K562 (cell line): ENCODE results near the gene ZNF219. TPM values are rescaled to one million over a fixed set of nuclear protein-coding genes. Genes with fewer than 3 reads are reported as not detected.

Source experiments
- ARID2 ChIP-seq: fragments of 450-650 bp; IDR thresholded peaks from 2 replicates; pipeline ENCODE4 v1.6.1; 2017; ENCODE audit warnings: antibody characterized with exemption, mild to moderate bottlenecking
- BCOR ChIP-seq: fragments of 450-650 bp; IDR thresholded peaks from 2 replicates; pipeline ENCODE4 v1.6.1; 2016
- C11orf30 ChIP-seq: fragments of 450-650 bp; IDR thresholded peaks from 2 replicates; pipeline ENCODE4 v1.6.1; 2016; ENCODE audit warnings: low read depth, mild to moderate bottlenecking
- EP300 ChIP-seq: IDR thresholded peaks from 2 replicates; pipeline ENCODE4 v1.6.1; 2012; ENCODE audit warnings: low read length, improper control_type of control experiment
- ESRRB ChIP-seq: fragments of 250-450 bp; sonication (Bioruptor Pico); IDR thresholded peaks from 2 replicates; pipeline ENCODE4 v1.5.0; 2020; ENCODE audit warnings: mild to moderate bottlenecking, moderate library complexity, borderline replicate concordance
- FOXP1 ChIP-seq: sonication (generic); formaldehyde crosslinking; IDR thresholded peaks from 2 replicates; pipeline ENCODE4 v1.8.0; 2022; ENCODE audit warnings: mild to moderate bottlenecking, missing genetic modification reagents
- GATAD2B ChIP-seq: fragments of 450-650 bp; IDR thresholded peaks from 2 replicates; pipeline ENCODE4 v1.6.1; 2017; ENCODE audit warnings: mild to moderate bottlenecking, borderline replicate concordance
- HDAC3 ChIP-seq: fragments of 450-650 bp; IDR thresholded peaks from 2 replicates; pipeline ENCODE4 v1.6.1; 2018; ENCODE audit warnings: borderline replicate concordance, mild to moderate bottlenecking, moderate library complexity; ENCODE audit not compliant: partially characterized antibody
- ID3 ChIP-seq, 2 experiments: fragments of 250-450 bp in 1 of 2; fragments of 450-650 bp in 1 of 2; sonication (Bioruptor Pico) in 1 of 2; IDR thresholded peaks; 2 replicates each; pipeline versions ENCODE4 v1.6.1 to v1.8.0; 2016 to 2021; ENCODE audit warnings: mild to moderate bottlenecking in 2 of 2, moderate library complexity in 2 of 2, missing compliant biosample characterization in 1 of 2, missing genetic modification characterization in 1 of 2
- OTX1 ChIP-seq: fragments of 450-650 bp; formaldehyde crosslinking; IDR thresholded peaks from 2 replicates; pipeline ENCODE4 v1.4.0; 2022; ENCODE audit warnings: mild to moderate bottlenecking
- POLR2A ChIP-seq: fragments of 450-650 bp; conservative IDR thresholded peaks from 2 replicates; pipeline ENCODE4 v1.6.1; 2016
- SAFB ChIP-seq: fragments of 200-400 bp; formaldehyde crosslinking; IDR thresholded peaks from 2 replicates; pipeline ENCODE4 v1.6.1; 2017; ENCODE audit warnings: low read depth, low read length, borderline replicate concordance
- SIRT6 ChIP-seq: IDR thresholded peaks from one replicate; pipeline ENCODE4 v1.6.1; 2012; ENCODE audit warnings: low read depth, mild to moderate bottlenecking, control low read depth, inconsistent platforms, low read length, moderate library complexity
- STAG1 ChIP-seq: sonication (generic); formaldehyde crosslinking; IDR thresholded peaks from 2 replicates; pipeline ENCODE4 v1.5.0; 2020; ENCODE audit warnings: missing genetic modification reagents, borderline replicate concordance
- TCF15 ChIP-seq: fragments of 250-450 bp; sonication (Bioruptor Pico); IDR thresholded peaks from 2 replicates; pipeline ENCODE4 v1.8.0; 2022; ENCODE audit warnings: moderate library complexity, mild to moderate bottlenecking, inconsistent platforms
- ZBTB17 ChIP-seq: fragments of 450-650 bp; formaldehyde crosslinking; IDR thresholded peaks from 2 replicates; pipeline ENCODE4 v1.4.0; 2020; ENCODE audit warnings: mild to moderate bottlenecking
- ZC3H11A ChIP-seq: IDR thresholded peaks from 2 replicates; pipeline ENCODE4 v1.6.1; 2012; ENCODE audit warnings: low read depth, low read length, improper control_type of control experiment
- ZNF197 ChIP-seq: fragments of 200-800 bp; sonication (Bioruptor generic); IDR thresholded peaks from 2 replicates; pipeline ENCODE4 v1.6.1; 2016; ENCODE audit warnings: low read depth, missing genetic modification characterization, missing compliant biosample characterization
- ZNF3 ChIP-seq: fragments of 250-450 bp; sonication (Bioruptor Pico); IDR thresholded peaks from 2 replicates; pipeline ENCODE4 v1.5.0; 2021; ENCODE audit warnings: mild to moderate bottlenecking, moderate library complexity
- ZNF347 ChIP-seq: fragments of 450-650 bp; formaldehyde crosslinking; IDR thresholded peaks from 2 replicates; pipeline ENCODE4 v1.4.0; 2020; ENCODE audit warnings: low read depth, mild to moderate bottlenecking, moderate library complexity
- ZNF444 ChIP-seq: fragments of 250-450 bp; sonication (Bioruptor Pico); IDR thresholded peaks from 2 replicates; pipeline ENCODE4 v1.4.0; 2020; ENCODE audit warnings: mild to moderate bottlenecking, moderate library complexity
- ZNF830 ChIP-seq: fragments of 250-450 bp; sonication (Bioruptor Pico); IDR thresholded peaks from 2 replicates; pipeline ENCODE4 v1.5.0; 2021; ENCODE audit warnings: mild to moderate bottlenecking
- polyA plus RNA-seq, 8 experiments: library from polyadenylated mRNA; depleted of rRNA in 4 of 8; stranded (reverse) in 5 of 8; unstranded in 3 of 8; fragments of >200 nt; fragmentation: Nextera tagmentation in 2 of 8; fragmentation: Illumina TruSeq in 1 of 8; extraction: Ambion mirVana in 2 of 8; extraction: Trizol in 1 of 8; gene quantifications; 2 replicates each; pipeline versions ENCODE4 v1.2.1 to v1.2.3, GENCODE V29; 2011 to 2014; ENCODE audit warnings: inconsistent platforms in 1 of 8, missing spikeins in 1 of 8
- total RNA-seq, 7 experiments: library from RNA; depleted of rRNA in 6 of 7; stranded (reverse); fragments of >200 nt in 6 of 7; fragmentation: Illumina TruSeq in 2 of 7; extraction: Trizol in 2 of 7; gene quantifications; 2 replicates each; pipeline versions ENCODE4 v1.2.1 to v1.2.3, GENCODE V29; 2011 to 2021; ENCODE audit warnings: low replicate concordance in 1 of 7
- TF ChIP-seq, protein P1 (sequence below): fragments of 250-450 bp; sonication (Bioruptor Pico); IDR thresholded peaks from 2 replicates; pipeline ENCODE4 v1.5.1; 2021; ENCODE audit warnings: mild to moderate bottlenecking
- TF ChIP-seq, protein P2 (sequence below): fragments of 450-650 bp; formaldehyde crosslinking; conservative IDR thresholded peaks from 2 replicates; pipeline ENCODE4 v1.4.0; 2022; ENCODE audit warnings: mild to moderate bottlenecking, missing genetic modification characterization
- TF ChIP-seq, protein P3 (sequence below): fragments of 450-650 bp; formaldehyde crosslinking; IDR thresholded peaks from 2 replicates; pipeline ENCODE4 v1.4.0; 2020; ENCODE audit warnings: mild to moderate bottlenecking, moderate library complexity

The ZNF219 gene
- total and polyA plus RNA-seq, 9 of the 15 experiments (the other 6 are each of a cell fraction or from before 2014, with no cell fraction given) = 0.29 to 10.6 (median 2.8) TPM

DNA sequence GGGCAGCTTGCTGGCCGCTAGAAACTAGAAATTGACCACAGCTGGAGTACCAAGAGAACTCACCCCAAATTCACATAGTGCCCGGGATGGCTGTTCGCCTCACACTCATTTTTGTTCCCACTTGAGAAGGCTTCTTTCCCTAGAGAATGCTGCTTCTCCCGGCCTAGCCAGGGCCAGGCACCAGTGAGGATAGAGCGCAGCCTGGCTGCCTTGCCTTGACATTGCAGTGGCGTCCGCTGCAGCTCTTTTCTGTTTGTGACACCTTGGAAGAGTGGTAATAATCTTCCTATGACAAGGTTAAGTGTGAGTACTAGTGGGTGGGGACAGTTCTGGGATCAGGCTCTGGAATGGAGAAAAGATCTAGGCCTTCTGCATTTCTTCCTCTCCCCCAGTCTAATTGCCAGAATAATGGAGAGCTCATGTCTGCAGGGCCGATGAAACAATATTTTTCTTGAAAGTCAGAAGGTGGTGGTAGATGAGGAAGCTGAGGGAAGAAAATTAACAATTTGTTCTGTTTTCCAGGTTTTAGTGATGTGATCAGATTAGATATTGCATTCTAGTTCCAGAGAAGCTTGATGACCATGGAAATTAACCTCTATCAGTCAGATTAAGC, 6.1 kb upstream of the ZNF219 start (continued):
- TF ChIP-seq, protein P1, sequence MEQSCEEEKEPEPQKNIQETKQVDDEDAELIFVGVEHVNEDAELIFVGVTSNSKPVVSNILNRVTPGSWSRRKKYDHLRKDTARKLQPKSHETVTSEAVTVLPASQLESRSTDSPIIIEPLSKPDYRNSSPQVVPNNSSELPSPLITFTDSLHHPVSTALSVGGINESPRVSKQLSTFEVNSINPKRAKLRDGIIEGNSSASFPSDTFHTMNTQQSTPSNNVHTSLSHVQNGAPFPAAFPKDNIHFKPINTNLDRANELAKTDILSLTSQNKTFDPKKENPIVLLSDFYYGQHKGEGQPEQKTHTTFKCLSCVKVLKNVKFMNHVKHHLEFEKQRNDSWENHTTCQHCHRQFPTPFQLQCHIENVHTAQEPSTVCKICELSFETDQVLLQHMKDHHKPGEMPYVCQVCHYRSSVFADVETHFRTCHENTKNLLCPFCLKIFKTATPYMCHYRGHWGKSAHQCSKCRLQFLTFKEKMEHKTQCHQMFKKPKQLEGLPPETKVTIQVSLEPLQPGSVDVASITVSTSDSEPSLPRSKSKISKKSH (CRISPR knock-in tag) = no peak
- TF ChIP-seq SIRT6 = no peak
- peak; percentile 53; the same call in 1 of the 2 replicates for TF ChIP-seq OTX1 (CRISPR knock-in tag)
- no peak for TF ChIP-seq ZNF347 (CRISPR knock-in tag)
- no peak for TF ChIP-seq ZBTB17
- TF ChIP-seq ID3 (CRISPR knock-in tag; IDR thresholded peaks at IDR 0.05) = no peak
- TF ChIP-seq ID3 (tag; IDR thresholded peaks at IDR 0.05) = peak; percentile 85
- peak; percentile 86 for TF ChIP-seq ARID2
- TF ChIP-seq EP300 = no peak
- 0 out of 2 replicates have a peak, but pooled peaks have one; percentile 11 for TF ChIP-seq ZNF197 (CRISPR knock-in tag)
- TF ChIP-seq BCOR = 0 out of 2 replicates have a peak, but pooled peaks have one; percentile 3
- TF ChIP-seq ZNF3 (CRISPR knock-in tag) = no peak
- no peak for TF ChIP-seq ESRRB (CRISPR knock-in tag)
- no peak for TF ChIP-seq ZNF444 (CRISPR knock-in tag)
- TF ChIP-seq C11orf30 = no peak
- no peak for TF ChIP-seq FOXP1 (CRISPR knock-in tag)
- TF ChIP-seq, protein P2, sequence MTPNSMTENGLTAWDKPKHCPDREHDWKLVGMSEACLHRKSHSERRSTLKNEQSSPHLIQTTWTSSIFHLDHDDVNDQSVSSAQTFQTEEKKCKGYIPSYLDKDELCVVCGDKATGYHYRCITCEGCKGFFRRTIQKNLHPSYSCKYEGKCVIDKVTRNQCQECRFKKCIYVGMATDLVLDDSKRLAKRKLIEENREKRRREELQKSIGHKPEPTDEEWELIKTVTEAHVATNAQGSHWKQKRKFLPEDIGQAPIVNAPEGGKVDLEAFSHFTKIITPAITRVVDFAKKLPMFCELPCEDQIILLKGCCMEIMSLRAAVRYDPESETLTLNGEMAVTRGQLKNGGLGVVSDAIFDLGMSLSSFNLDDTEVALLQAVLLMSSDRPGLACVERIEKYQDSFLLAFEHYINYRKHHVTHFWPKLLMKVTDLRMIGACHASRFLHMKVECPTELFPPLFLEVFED (CRISPR knock-in tag) = 0 out of 2 replicates have a peak, but pooled peaks have one; percentile 36
- TF ChIP-seq HDAC3 = peak; percentile 43
- TF ChIP-seq POLR2A = no peak
- TF ChIP-seq TCF15 (CRISPR knock-in tag) = no peak
- TF ChIP-seq, protein P3, sequence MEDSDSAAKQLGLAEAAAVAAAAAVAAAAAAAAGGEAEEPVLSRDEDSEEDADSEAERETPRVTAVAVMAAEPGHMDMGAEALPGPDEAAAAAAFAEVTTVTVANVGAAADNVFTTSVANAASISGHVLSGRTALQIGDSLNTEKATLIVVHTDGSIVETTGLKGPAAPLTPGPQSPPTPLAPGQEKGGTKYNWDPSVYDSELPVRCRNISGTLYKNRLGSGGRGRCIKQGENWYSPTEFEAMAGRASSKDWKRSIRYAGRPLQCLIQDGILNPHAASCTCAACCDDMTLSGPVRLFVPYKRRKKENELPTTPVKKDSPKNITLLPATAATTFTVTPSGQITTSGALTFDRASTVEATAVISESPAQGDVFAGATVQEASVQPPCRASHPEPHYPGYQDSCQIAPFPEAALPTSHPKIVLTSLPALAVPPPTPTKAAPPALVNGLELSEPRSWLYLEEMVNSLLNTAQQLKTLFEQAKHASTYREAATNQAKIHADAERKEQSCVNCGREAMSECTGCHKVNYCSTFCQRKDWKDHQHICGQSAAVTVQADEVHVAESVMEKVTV (CRISPR knock-in tag) = peak; percentile 83
- TF ChIP-seq ZC3H11A = 0 out of 2 replicates have a peak, but pooled peaks have one; percentile 47
- no peak for TF ChIP-seq ZNF830 (CRISPR knock-in tag)
- TF ChIP-seq STAG1 (CRISPR knock-in tag) = peak; percentile 32; the same call in 1 of the 2 replicates
- TF ChIP-seq GATAD2B = no peak; the same call in 1 of the 2 replicates
- no peak for TF ChIP-seq SAFB
